GM10248 (cell line): Measurements from ENCODE around the gene RAP2C.

Experiments used
- CTCF ChIA-PET: fragments of 300-600 bp; sonication (Branson Sonifier 250); formaldehyde crosslinking; extraction: SDS; loops from one replicate; lab custom pipeline; 2021; ENCODE audit warnings: antibody characterized with exemption; lab: Yijun Ruan, JAX
- POLR2A ChIA-PET: fragments of 350-650 bp; sonication (Branson Sonifier 250); formaldehyde crosslinking; extraction: SDS; loops from one replicate; lab custom pipeline; 2020; ENCODE audit warnings: antibody characterized with exemption; lab: Yijun Ruan, JAX
- DNase-seq: peaks from one replicate; pipeline ENCODE4 v3.0.0; 2012; ENCODE audit errors: extremely low spot score
- CTCF ChIP-seq: IDR thresholded peaks from 2 replicates; pipeline ENCODE4 v1.5.1; 2012; ENCODE audit warnings: mild to moderate bottlenecking, low read depth; ENCODE audit errors: extremely low read depth, missing control alignments, control extremely low read depth

The RAP2C gene

GRCh38 chrX:132207996-132208395, 11.3 kb downstream of the RAP2C start:
- TF ChIP-seq CTCF, result no peak
- POLR2A ChIA-PET, result no interaction called here
- DNase-seq, result no peak
- CTCF ChIA-PET, result interaction anchor here (1.8 to 1.9 kb wide), 2 partner anchors 10 to 12 kb away, joined by 7 read pairs; partner anchors contain the start of gene RAP2C

- TF ChIP-seq CTCF, result no peak
- DNase-seq, result no peak
- ChIA-PET POLR2A (no interaction called here), CTCF (interaction anchor here (1.0 to 1.9 kb wide), 4 partner anchors 11 to 378 kb away, joined by 3 to 7 read pairs (median 3); partner anchors contain the start of gene RAP2C)
Measured at GRCh38 chrX:132206259-132206658, 13.0 kb downstream of the RAP2C start.

- ChIA-PET POLR2A (no interaction called here), CTCF (no interaction called here)
- no peak for DNase-seq
- TF ChIP-seq CTCF, result no peak
Measured at GRCh38 chrX:132204629-132205028, 14.6 kb downstream of the RAP2C start.

DNA sequence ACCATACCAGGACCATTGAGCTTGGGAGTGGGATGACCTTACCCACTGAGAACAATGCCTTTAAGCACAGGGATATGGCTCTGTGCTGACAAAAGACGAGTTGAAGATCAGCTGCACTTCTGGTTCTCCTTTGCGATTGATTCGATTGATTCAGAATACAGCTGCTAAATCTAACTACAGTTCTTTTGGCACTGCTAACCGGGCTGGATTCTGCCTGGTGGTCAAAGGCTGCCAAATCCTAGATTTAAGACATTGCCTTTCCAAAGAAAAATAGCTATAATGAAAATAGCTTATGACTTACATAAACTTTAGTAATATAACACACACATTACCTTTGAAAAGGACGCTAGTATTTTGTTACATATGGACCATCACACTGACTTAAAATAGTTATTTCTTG, 18.3 kb downstream of the RAP2C start:
- ChIA-PET CTCF (interaction anchor here (1.1 to 4.3 kb wide), 5 partner anchors 10 to 430 kb away, joined by 3 to 14 read pairs (median 3); partner anchors contain the start of gene RAP2C), POLR2A (no interaction called here)
- no peak for TF ChIP-seq CTCF

GRCh38 chrX:132199941-132200340, 19.3 kb downstream of the RAP2C start:
- POLR2A ChIA-PET, result no interaction called here
- CTCF ChIA-PET, result interaction anchor here (1.1 to 4.3 kb wide), 4 partner anchors 9 to 108 kb away, joined by 3 to 14 read pairs (median 4); partner anchors contain the start of gene RAP2C
- TF ChIP-seq CTCF, result no peak

More for the DNA sequence above, 18.3 kb downstream of the RAP2C start:
- DNase-seq, result no peak

GRCh38 chrX:132193872-132194574, 25.2 kb downstream of the RAP2C start:
- TF ChIP-seq CTCF, result no peak
- DNase-seq, result no peak
- POLR2A ChIA-PET, result no interaction called here
- CTCF ChIA-PET, result interaction anchor here (1.5 kb wide), 1 partner anchor 352 kb away, joined by 4 read pairs; no protein-coding TSS in a partner anchor

More at GRCh38 chrX:132199941-132200340, 19.3 kb downstream of the RAP2C start:
- no peak for DNase-seq
